ENCODE data around the gene DRC1. TPM values are rescaled to one million over a fixed set of nuclear protein-coding genes. Genes with fewer than 3 reads are reported as not detected.

DRC1 gene
- total RNA-seq, 4 donors from 2014 or later = 0.85 to 2.4 (median 1.9) TPM; not detected in 1

DNA sequence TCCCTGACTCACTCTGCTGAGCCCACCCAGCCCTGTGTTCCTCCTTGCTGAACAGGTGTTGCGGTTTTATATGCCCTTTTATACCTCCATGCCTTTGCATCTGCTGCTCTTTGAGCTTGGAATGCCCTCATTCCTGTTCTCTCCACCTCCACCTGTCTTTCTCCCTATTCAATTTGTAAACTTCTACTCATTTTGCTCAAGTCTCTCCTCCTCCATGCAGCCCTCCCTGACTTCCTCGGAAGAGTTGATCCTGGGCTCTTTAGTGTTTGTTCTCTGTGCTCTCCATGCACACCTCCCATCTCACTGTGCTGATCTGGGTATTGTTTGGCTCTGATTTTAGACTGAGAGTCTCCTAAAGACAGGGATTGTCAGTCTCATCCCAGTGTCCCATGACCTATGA is 83.4 kb downstream of the DRC1 start:
- TF ChIP-seq, protein P1, sequence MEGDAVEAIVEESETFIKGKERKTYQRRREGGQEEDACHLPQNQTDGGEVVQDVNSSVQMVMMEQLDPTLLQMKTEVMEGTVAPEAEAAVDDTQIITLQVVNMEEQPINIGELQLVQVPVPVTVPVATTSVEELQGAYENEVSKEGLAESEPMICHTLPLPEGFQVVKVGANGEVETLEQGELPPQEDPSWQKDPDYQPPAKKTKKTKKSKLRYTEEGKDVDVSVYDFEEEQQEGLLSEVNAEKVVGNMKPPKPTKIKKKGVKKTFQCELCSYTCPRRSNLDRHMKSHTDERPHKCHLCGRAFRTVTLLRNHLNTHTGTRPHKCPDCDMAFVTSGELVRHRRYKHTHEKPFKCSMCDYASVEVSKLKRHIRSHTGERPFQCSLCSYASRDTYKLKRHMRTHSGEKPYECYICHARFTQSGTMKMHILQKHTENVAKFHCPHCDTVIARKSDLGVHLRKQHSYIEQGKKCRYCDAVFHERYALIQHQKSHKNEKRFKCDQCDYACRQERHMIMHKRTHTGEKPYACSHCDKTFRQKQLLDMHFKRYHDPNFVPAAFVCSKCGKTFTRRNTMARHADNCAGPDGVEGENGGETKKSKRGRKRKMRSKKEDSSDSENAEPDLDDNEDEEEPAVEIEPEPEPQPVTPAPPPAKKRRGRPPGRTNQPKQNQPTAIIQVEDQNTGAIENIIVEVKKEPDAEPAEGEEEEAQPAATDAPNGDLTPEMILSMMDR (IDR thresholded peaks at IDR 0.05) = no peak
- TF ChIP-seq POLR2A (IDR thresholded peaks at IDR 0.05) = no peak

DNA sequence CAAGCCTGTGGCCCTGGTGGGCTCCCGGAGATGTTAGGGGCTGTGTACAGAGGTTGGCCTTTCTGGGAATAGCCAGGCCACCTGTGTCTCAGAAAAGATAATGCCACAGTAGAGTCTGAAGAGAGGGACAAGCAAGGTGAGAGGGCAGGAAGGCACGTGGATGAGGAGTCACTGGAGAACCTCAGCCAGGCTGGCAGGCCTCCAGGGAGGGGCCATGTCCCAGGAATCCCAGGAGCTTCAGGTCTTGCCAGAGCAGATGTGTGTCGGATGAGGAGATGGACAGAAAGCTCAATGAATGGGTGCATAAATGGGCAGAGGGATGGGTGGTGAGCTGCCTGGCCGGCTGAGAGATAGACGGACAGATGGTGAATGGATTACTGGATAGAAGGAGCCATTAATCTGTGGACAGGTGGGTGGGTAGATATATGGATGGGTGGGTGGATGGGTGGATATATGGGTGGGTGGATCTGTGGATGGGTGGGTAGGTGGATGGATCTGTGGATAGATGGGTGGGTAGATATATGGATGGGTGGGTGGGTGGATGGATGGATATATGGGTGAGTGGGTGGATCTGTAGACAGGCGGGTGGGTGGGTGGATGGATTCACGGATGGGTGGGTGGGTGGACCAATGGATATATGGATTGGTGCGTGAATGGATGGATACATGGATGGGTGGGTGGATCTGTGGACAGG is 84.2 kb downstream of the DRC1 start:
- Histone ChIP-seq H3K27ac (no peak overlapping the region), H3K36me3 (no peaks in the 10 kb centered on the region), H3K27me3 (no peaks in the 10 kb centered on the region), H3K9me3 (no peaks in the 10 kb centered on the region), H3K4me3 (no peak overlapping the region), H3K4me1 (no peaks in the 10 kb centered on the region)
- intact Hi-C loops (cut with DNase I; ENCODE audit: low total_unique reads) = no loop called here
- no peak for DNase-seq
- TF ChIP-seq POLR2A (IDR thresholded peaks at IDR 0.05) = no peak
- TF ChIP-seq, protein P1 (IDR thresholded peaks at IDR 0.05) = no peak

More for the DNA sequence above, 83.4 kb downstream of the DRC1 start:
- Histone ChIP-seq H3K4me3 (no peak overlapping the region), H3K36me3 (no peaks in the 10 kb centered on the region), H3K9me3 (no peaks in the 10 kb centered on the region), H3K27ac (no peak overlapping the region), H3K4me1 (no peaks in the 10 kb centered on the region), H3K27me3 (no peaks in the 10 kb centered on the region)
- intact Hi-C loops (cut with DNase I; ENCODE audit: low total_unique reads) = no loop called here
- DNase-seq = no peak

DNA sequence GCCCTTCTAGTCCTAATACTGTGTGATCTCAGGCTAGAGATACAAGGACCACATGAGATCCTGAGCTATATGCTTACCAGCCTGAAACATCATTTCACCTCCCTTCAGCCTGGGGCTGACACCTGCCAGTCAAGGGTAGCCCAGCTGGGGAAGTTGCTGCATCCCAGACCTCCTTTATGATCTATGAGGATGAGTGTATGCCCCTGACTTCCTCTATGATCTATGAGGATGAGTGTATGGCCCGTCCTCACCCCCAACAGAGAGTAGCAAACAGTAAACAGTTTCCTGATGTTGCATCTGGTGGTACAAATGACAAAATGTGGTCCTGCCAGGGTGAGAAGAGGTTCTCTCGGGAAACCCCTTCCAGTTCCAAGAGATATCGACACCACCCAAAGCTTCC is 85.1 kb downstream of the DRC1 start:
- Histone ChIP-seq H3K27me3 (no peaks in the 10 kb centered on the region), H3K36me3 (no peaks in the 10 kb centered on the region), H3K4me1 (no peaks in the 10 kb centered on the region), H3K27ac (no peak overlapping the region), H3K9me3 (no peaks in the 10 kb centered on the region), H3K4me3 (no peak overlapping the region)
- TF ChIP-seq, protein P1 (IDR thresholded peaks at IDR 0.05) = no peak
- TF ChIP-seq POLR2A (IDR thresholded peaks at IDR 0.05) = no peak
- intact Hi-C loops (cut with DNase I; ENCODE audit: low total_unique reads) = no loop called here
- DNase-seq = no peak

DNA sequence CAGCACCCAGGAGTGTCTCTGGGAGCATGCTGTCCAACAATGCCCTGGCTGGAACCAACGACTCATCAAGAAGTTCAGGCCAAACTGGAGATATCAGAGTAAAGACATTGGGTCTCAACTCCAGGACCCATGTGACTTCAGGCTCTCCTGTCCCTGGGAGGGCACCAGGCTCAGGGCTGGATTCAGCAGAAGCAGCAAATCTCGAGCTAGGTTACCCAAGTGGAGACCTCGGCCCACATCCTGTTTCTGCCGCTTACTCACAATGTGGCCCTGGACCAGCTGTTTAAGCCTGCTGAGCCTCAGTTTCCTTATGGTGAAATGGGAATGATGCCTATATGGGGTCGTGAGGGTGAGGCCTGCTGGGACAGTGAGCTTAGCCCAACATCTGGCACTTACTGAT is 85.5 kb downstream of the DRC1 start:
- H3K36me3 ChIP-seq = no peaks in the 10 kb centered on the region
- no peak for TF ChIP-seq POLR2A (IDR thresholded peaks at IDR 0.05)
- TF ChIP-seq, protein P1 (IDR thresholded peaks at IDR 0.05) = no peak
- H3K9me3 ChIP-seq = no peaks in the 10 kb centered on the region
- H3K4me1 ChIP-seq = no peaks in the 10 kb centered on the region
- no peak overlapping the region for H3K27ac ChIP-seq
- intact Hi-C loops (cut with DNase I; ENCODE audit: low total_unique reads) = no loop called here
- no peak overlapping the region for H3K4me3 ChIP-seq
- DNase-seq = no peak
- no peaks in the 10 kb centered on the region for H3K27me3 ChIP-seq

DNA sequence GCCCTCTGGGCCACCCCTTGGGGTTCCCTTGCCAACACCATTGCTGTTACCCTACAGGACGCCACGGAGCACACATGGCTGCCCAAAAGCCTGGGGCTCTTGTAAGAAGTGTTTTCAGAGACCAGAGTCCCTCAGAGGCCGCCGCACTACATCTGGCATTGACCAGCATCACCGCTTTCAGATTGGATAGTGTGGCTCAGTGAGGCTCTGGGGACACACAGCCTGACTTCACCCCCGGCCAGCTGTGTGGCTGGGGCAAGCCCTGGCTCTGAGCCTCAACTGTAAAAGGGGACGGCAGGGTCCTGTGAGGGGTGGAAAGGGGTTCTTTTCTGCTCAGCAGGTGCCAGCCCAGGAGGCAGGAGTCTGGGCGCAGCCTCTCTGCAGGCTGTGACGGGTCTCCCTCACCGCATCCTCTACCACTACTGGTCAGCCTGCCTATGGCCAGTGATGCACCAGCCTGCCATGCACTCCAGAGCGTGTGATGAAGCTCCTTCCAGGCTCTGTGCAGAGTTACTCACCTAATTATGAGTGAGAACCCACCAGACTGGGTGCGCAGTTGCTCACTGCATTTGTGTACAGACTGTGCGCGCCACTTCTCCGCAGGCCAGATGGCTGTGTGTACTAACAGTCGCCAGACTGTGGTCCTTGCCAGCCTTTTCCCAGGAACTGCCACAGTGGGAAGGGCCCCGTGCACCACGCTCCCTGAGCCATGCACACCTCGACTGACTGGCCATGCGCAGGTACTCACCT is 86.9 kb downstream of the DRC1 start:
- intact Hi-C loops (cut with DNase I; ENCODE audit: low total_unique reads) = no loop called here
- Histone ChIP-seq H3K27me3 (no peaks in the 10 kb centered on the region), H3K4me1 (no peaks in the 10 kb centered on the region), H3K4me3 (no peak overlapping the region), H3K27ac (no peak overlapping the region), H3K9me3 (no peaks in the 10 kb centered on the region), H3K36me3 (no peaks in the 10 kb centered on the region)
- DNase-seq = no peak
- TF ChIP-seq POLR2A (IDR thresholded peaks at IDR 0.05) = no peak
- TF ChIP-seq, protein P1 (IDR thresholded peaks at IDR 0.05) = no peak

All from uterus (tissue), 4 donors.